ENCODE measurements around the gene ODC1. TPM values are rescaled to one million over a fixed set of nuclear protein-coding genes. Genes with fewer than 3 reads are reported as not detected.

ODC1 gene
- total RNA-seq, 1 experiment from 2014 or later: 46.6 TPM

DNA sequence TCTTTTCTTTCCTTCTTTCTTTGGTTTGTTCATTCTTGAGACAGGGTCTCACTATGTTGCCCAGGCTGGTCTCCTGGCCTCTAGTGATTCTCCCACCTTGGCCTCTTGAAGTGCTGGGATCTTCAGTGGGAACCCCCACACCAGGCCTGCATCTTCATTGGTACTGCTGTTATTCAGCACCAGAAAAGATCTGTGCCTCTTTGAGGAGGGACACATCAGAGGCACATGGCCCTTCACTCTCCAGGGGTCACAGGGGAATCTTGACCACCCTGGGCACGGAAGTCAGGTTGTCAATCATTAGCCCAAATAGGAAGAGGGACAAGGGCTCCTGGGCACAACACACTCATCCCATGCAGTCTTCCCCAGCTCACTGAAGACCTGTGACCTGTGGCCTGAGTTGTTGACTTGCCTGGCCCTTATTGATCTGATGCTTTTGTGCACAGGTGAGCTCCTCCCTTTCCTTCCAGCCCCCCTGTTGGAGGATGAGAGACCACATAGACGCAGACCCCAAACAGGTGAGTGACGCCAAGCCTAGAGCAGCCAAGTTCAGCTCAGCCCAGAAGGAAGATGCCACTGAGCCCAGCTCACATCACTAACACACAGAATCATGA lies 33.0 kb upstream of the ODC1 start (continued):
- TF ChIP-seq, protein P1, sequence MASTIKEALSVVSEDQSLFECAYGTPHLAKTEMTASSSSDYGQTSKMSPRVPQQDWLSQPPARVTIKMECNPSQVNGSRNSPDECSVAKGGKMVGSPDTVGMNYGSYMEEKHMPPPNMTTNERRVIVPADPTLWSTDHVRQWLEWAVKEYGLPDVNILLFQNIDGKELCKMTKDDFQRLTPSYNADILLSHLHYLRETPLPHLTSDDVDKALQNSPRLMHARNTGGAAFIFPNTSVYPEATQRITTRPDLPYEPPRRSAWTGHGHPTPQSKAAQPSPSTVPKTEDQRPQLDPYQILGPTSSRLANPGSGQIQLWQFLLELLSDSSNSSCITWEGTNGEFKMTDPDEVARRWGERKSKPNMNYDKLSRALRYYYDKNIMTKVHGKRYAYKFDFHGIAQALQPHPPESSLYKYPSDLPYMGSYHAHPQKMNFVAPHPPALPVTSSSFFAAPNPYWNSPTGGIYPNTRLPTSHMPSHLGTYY (CRISPR knock-in tag; IDR thresholded peaks at IDR 0.05): no peak
- TF ChIP-seq, protein P2, sequence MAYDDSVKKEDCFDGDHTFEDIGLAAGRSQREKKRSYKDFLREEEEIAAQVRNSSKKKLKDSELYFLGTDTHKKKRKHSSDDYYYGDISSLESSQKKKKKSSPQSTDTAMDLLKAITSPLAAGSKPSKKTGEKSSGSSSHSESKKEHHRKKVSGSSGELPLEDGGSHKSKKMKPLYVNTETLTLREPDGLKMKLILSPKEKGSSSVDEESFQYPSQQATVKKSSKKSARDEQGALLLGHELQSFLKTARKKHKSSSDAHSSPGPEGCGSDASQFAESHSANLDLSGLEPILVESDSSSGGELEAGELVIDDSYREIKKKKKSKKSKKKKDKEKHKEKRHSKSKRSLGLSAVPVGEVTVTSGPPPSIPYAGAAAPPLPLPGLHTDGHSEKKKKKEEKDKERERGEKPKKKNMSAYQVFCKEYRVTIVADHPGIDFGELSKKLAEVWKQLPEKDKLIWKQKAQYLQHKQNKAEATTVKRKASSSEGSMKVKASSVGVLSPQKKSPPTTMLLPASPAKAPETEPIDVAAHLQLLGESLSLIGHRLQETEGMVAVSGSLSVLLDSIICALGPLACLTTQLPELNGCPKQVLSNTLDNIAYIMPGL (CRISPR knock-in tag; IDR thresholded peaks at IDR 0.05): no peak
- TF ChIP-seq ZNF416 (CRISPR knock-in tag; IDR thresholded peaks at IDR 0.05) (no peak), CREM (CRISPR knock-in tag; IDR thresholded peaks at IDR 0.05) (no peak), OVOL2 (CRISPR knock-in tag; IDR thresholded peaks at IDR 0.05; ENCODE audit: borderline replicate concordance) (no peak)

- DNase-seq (ENCODE audit: low spot score) (no peak), ATAC-seq (no peak)
- H3K36me3 Mint-ChIP-seq: no peaks in the 10 kb centered on the region
- TF ChIP-seq STAT6 (CRISPR knock-in tag; conservative IDR thresholded peaks at IDR 0.05; ENCODE audit: low read depth) (no peak), SMAD4 (CRISPR knock-in tag; IDR thresholded peaks at IDR 0.05) (no peak), ZNF512 (CRISPR knock-in tag; IDR thresholded peaks at IDR 0.05; ENCODE audit: borderline replicate concordance) (0 out of 2 replicates have a peak, but pooled peaks have one; percentile 13)
- TF ChIP-seq, protein P3, sequence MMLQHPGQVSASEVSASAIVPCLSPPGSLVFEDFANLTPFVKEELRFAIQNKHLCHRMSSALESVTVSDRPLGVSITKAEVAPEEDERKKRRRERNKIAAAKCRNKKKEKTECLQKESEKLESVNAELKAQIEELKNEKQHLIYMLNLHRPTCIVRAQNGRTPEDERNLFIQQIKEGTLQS (CRISPR knock-in tag; conservative IDR thresholded peaks at IDR 0.05): no peak
- ChIA-PET CTCF (no interaction called here), POLR2A (no interaction called here)
- H3K27ac Mint-ChIP-seq: no peak overlapping the region
- H3K4me3 Mint-ChIP-seq: no peak overlapping the region
- no peaks in the 10 kb centered on the region; the same call in 1 of the 2 replicates for H3K27me3 Mint-ChIP-seq (ENCODE audit: low read depth)
- no peaks in the 10 kb centered on the region for H3K9me3 Mint-ChIP-seq
- H3K4me1 Mint-ChIP-seq: peaks cover 16% of the 10 kb centered on the region
Observed at GRCh38 chr2:10480359-10480949, 32.3 kb upstream of the ODC1 start.

DNA sequence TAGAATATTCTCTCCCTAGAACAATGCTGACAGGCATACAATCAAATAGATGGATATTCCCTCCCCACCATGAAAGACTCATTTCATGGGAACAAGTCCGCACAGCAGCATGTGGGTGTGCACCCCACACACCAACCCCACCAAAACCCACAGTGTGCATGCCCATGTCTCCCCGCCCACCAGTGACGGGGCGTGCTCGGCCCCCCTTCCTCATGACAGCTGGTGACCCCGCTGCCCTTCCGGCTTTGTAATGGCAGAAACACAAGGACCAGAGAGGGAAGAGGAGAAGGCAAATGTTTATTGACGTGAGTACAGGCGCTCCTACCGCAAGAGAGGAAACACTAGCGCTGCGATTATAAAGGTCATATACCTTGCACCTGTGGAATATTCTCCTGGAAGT lies 30.8 kb upstream of the ODC1 start:
- Mint-ChIP-seq H3K4me1 (peaks cover 16% of the 10 kb centered on the region), H3K9me3 (no peaks in the 10 kb centered on the region), H3K4me3 (no peak overlapping the region), H3K27me3 (ENCODE audit: low read depth) (no peaks in the 10 kb centered on the region; the same call in 1 of the 2 replicates), H3K27ac (no peak overlapping the region), H3K36me3 (no peaks in the 10 kb centered on the region)
- DNase-seq (ENCODE audit: low spot score) (no peak), ATAC-seq (no peak)
- TF ChIP-seq ZNF396 (CRISPR knock-in tag; IDR thresholded peaks at IDR 0.05; ENCODE audit: borderline replicate concordance): no peak
- no peak for TF ChIP-seq ZNF138 (CRISPR knock-in tag; conservative IDR thresholded peaks at IDR 0.05)
- no peak for TF ChIP-seq TP53 (CRISPR knock-in tag; IDR thresholded peaks at IDR 0.05)
- no peak for TF ChIP-seq SMAD4 (CRISPR knock-in tag; IDR thresholded peaks at IDR 0.05)
- CTCF ChIA-PET: no interaction called here
- POLR2A ChIA-PET: no interaction called here
